GM12878 (cell line): ENCODE results near the gene ECSIT. TPM values are rescaled to one million over a fixed set of nuclear protein-coding genes. Genes with fewer than 3 reads are reported as not detected.
A peak's percentile ranks its signal among the peaks of the same experiment; 100 is the strongest.

Experiments used
- BACH1 ChIP-seq: fragments of 450-650 bp; IDR thresholded peaks from 2 replicates; pipeline ENCODE4 v1.6.1; 2017; ENCODE audit warnings: mild to moderate bottlenecking, borderline replicate concordance
- CREB1 ChIP-seq: IDR thresholded peaks from 2 replicates; pipeline ENCODE4 v1.6.1; 2012; ENCODE audit warnings: low read depth, mild to moderate bottlenecking, inconsistent platforms
- CREM ChIP-seq: IDR thresholded peaks from 2 replicates; pipeline ENCODE4 v1.6.1; 2014; ENCODE audit warnings: antibody characterized with exemption, low read depth
- ETV6 ChIP-seq, 2 experiments: fragments of 450-650 bp in 1 of 2; IDR thresholded peaks in 1 of 2; conservative IDR thresholded peaks in 1 of 2; 2 replicates each; pipeline ENCODE4 v1.6.1; 2014; ENCODE audit warnings: antibody characterized with exemption in 1 of 2, borderline replicate concordance in 1 of 2, low read depth in 1 of 2, mild to moderate bottlenecking in 1 of 2, moderate library complexity in 1 of 2
- KLF5 ChIP-seq: fragments of 450-650 bp; IDR thresholded peaks from 2 replicates; pipeline ENCODE4 v1.6.1; 2014; ENCODE audit warnings: mild to moderate bottlenecking; ENCODE audit not compliant: partially characterized antibody
- MXI1 ChIP-seq: fragments of 150-350 bp; IDR thresholded peaks from 2 replicates; pipeline ENCODE4 v1.6.1; 2011; ENCODE audit warnings: low read depth, mild to moderate bottlenecking, inconsistent platforms, low read length, improper control_type of control experiment
- PAX8 ChIP-seq: fragments of 450-650 bp; IDR thresholded peaks from 2 replicates; pipeline ENCODE4 v1.6.1; 2017; ENCODE audit warnings: mild to moderate bottlenecking, moderate library complexity
- PML ChIP-seq: IDR thresholded peaks from 2 replicates; pipeline ENCODE4 v1.6.1; 2012; ENCODE audit warnings: low read length, inconsistent platforms
- RAD21 ChIP-seq: IDR thresholded peaks from 2 replicates; pipeline ENCODE4 v1.6.1; 2011; ENCODE audit warnings: mild to moderate bottlenecking, low read depth, low read length, moderate library complexity; ENCODE audit not compliant: insufficient read depth
- RCOR1 ChIP-seq: conservative IDR thresholded peaks from 2 replicates; pipeline ENCODE4 v1.6.1; 2012; ENCODE audit warnings: low read depth, low read length, improper control_type of control experiment
- RUNX3 ChIP-seq: IDR thresholded peaks from 2 replicates; pipeline ENCODE4 v1.6.1; 2012; ENCODE audit warnings: low read length, inconsistent platforms
- SIX5 ChIP-seq: IDR thresholded peaks from 2 replicates; pipeline ENCODE4 v1.6.1; 2011; ENCODE audit warnings: mild to moderate bottlenecking, low read depth, low read length, moderate library complexity; ENCODE audit not compliant: severe bottlenecking
- SMAD1 ChIP-seq: fragments of 450-650 bp; IDR thresholded peaks from 2 replicates; pipeline ENCODE4 v1.6.1; 2018; ENCODE audit warnings: mild to moderate bottlenecking, low read depth; ENCODE audit not compliant: partially characterized antibody
- SUZ12 ChIP-seq: fragments of 200-600 bp; sonication (generic); IDR thresholded peaks from one replicate; pipeline ENCODE4 v1.6.1; 2018; ENCODE audit warnings: antibody characterized with exemption, mild to moderate bottlenecking; ENCODE audit not compliant: unreplicated experiment
- TAF1 ChIP-seq: IDR thresholded peaks from 2 replicates; pipeline ENCODE4 v1.6.1; 2011; ENCODE audit warnings: mild to moderate bottlenecking, low read depth, low read length, borderline replicate concordance
- YY1 ChIP-seq: IDR thresholded peaks from 2 replicates; pipeline ENCODE4 v1.6.1; 2011; ENCODE audit warnings: low read depth, mild to moderate bottlenecking, low read length
- ZNF217 ChIP-seq: fragments of 450-650 bp; IDR thresholded peaks from 2 replicates; pipeline ENCODE4 v1.6.1; 2017; ENCODE audit warnings: antibody characterized with exemption, mild to moderate bottlenecking
- polyA plus RNA-seq, 11 experiments: library from polyadenylated mRNA; depleted of rRNA in 4 of 11; unstranded in 6 of 11; stranded (reverse) in 5 of 11; fragments of >200 nt; fragmentation: Nextera tagmentation in 4 of 11; fragmentation: Illumina TruSeq in 1 of 11; extraction: Ambion mirVana in 4 of 11; extraction: Trizol in 1 of 11; gene quantifications; 1 replicate in 1 of 11; 2 replicates in 10 of 11; pipeline versions ENCODE4 v1.2.1 to v1.2.3, GENCODE V29; 2011 to 2016; ENCODE audit warnings: inconsistent platforms in 2 of 11, missing spikeins in 2 of 11, low read depth in 1 of 11
- total RNA-seq, 4 experiments: library from RNA; depleted of rRNA in 3 of 4; stranded (reverse); fragments of >200 nt in 3 of 4; fragmentation: Illumina TruSeq in 1 of 4; extraction: Trizol in 1 of 4; gene quantifications; 2 replicates each; pipeline versions ENCODE4 v1.2.1 to v1.2.3, GENCODE V29; 2013 to 2021
- TF ChIP-seq, protein P1 (sequence below): fragments of 450-650 bp; formaldehyde crosslinking; IDR thresholded peaks from 2 replicates; pipeline ENCODE4 v1.4.0; 2022; ENCODE audit warnings: mild to moderate bottlenecking, moderate library complexity
- TF ChIP-seq, protein P2 (sequence below): fragments of 450-650 bp; IDR thresholded peaks from 2 replicates; pipeline ENCODE4 v1.6.1; 2014; ENCODE audit warnings: mild to moderate bottlenecking
- TF ChIP-seq, protein P3 (sequence below): IDR thresholded peaks from 2 replicates; pipeline ENCODE4 v1.6.1; 2012; ENCODE audit warnings: low read depth, low read length, improper control_type of control experiment
- TF ChIP-seq, protein P4 (sequence below): IDR thresholded peaks from 2 replicates; pipeline ENCODE4 v1.6.1; 2012; ENCODE audit warnings: low read length, inconsistent platforms
- TF ChIP-seq, protein P5 (sequence below): fragments of 450-650 bp; IDR thresholded peaks from 2 replicates; pipeline ENCODE4 v1.6.1; 2016; ENCODE audit warnings: mild to moderate bottlenecking

Gene ECSIT
- total and polyA plus RNA-seq, 10 of the 15 experiments (the other 5 are each of a cell fraction or from before 2014, with no cell fraction given): 1.0 to 59.6 (median 41.3) TPM

DNA sequence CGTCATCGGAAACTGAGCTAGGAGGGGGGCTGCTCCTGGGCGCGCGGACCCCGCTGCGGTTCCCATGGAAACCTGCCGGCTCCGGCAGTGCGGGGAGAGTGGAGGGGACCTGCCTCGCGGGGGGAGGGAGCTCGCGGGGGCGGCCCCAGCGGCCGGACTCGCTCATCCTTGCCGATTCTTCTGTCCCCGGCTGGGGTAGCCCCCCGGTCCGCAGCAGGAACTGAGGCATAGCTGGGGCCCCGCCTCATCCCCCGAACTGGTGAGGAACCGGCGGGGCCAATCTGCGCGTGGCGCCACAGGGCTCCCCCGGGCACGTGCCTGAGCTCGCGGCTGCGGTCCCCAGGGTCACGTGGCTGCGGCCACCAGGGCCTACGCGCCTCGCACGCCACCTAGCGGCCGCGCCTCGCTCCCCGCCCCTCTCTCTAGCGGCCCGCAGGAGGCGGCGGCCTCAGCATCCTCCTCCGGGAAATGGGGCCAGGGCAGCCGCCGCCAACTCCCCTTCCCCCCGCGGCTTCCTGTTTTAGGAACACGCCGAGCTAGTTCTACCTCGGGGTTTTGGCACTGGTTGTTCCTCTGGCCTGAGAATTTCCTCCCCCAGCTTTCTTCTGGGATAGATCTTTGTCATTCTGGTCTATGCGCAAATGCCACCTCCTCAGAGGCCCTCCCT is 46.4 kb downstream of the ECSIT start (continued):
- TF ChIP-seq MXI1 (peak; percentile 82), YY1 (peak; percentile 85), RUNX3 (peak; percentile 95), KLF5 (no peak), TAF1 (peak; percentile 28; the same call in 1 of the 2 replicates), RCOR1 (peak; percentile 83; the same call in 1 of the 2 replicates), CREM (peak; percentile 23; the same call in 1 of the 2 replicates), BACH1 (peak; percentile 95), ETV6 (conservative IDR thresholded peaks at IDR 0.05 in 1 of 2, IDR thresholded peaks at IDR 0.05 in 1 of 2; ENCODE audit: borderline replicate concordance in 1 of 2, low read depth in 1 of 2) (no peak), CREB1 (no peak; the same call in 1 of the 2 replicates), RAD21 (peak; percentile 69), SMAD1 (no peak), ZNF217 (peak; percentile 75; the same call in 1 of the 2 replicates), PML (no peak), SUZ12 (no peak), PAX8 (no peak), SIX5 (no peak)
- TF ChIP-seq, protein P1, sequence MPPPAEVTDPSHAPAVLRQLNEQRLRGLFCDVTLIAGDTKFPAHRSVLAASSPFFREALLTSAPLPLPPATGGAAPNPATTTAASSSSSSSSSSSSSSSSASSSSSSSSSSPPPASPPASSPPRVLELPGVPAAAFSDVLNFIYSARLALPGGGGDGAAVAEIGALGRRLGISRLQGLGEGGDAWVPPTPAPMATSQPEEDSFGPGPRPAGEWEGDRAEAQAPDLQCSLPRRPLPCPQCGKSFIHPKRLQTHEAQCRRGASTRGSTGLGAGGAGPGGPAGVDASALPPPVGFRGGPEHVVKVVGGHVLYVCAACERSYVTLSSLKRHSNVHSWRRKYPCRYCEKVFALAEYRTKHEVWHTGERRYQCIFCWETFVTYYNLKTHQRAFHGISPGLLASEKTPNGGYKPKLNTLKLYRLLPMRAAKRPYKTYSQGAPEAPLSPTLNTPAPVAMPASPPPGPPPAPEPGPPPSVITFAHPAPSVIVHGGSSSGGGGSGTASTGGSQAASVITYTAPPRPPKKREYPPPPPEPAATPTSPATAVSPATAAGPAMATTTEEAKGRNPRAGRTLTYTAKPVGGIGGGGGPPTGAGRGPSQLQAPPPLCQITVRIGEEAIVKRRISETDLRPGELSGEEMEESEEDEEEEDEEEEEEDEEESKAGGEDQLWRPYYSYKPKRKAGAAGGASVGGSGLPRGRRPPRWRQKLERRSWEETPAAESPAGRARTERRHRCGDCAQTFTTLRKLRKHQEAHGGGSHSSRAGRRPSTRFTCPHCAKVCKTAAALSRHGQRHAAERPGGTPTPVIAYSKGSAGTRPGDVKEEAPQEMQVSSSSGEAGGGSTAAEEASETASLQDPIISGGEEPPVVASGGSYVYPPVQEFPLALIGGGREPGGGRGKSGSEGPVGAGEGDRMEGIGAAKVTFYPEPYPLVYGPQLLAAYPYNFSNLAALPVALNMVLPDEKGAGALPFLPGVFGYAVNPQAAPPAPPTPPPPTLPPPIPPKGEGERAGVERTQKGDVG (CRISPR knock-in tag): 0 out of 2 replicates have a peak, but pooled peaks have one; percentile 26
- TF ChIP-seq, protein P2, sequence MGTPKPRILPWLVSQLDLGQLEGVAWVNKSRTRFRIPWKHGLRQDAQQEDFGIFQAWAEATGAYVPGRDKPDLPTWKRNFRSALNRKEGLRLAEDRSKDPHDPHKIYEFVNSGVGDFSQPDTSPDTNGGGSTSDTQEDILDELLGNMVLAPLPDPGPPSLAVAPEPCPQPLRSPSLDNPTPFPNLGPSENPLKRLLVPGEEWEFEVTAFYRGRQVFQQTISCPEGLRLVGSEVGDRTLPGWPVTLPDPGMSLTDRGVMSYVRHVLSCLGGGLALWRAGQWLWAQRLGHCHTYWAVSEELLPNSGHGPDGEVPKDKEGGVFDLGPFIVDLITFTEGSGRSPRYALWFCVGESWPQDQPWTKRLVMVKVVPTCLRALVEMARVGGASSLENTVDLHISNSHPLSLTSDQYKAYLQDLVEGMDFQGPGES: peak; percentile 16; the same call in 1 of the 2 replicates
- TF ChIP-seq, protein P3, sequence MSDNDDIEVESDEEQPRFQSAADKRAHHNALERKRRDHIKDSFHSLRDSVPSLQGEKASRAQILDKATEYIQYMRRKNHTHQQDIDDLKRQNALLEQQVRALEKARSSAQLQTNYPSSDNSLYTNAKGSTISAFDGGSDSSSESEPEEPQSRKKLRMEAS: peak; percentile 98
- TF ChIP-seq, protein P4, sequence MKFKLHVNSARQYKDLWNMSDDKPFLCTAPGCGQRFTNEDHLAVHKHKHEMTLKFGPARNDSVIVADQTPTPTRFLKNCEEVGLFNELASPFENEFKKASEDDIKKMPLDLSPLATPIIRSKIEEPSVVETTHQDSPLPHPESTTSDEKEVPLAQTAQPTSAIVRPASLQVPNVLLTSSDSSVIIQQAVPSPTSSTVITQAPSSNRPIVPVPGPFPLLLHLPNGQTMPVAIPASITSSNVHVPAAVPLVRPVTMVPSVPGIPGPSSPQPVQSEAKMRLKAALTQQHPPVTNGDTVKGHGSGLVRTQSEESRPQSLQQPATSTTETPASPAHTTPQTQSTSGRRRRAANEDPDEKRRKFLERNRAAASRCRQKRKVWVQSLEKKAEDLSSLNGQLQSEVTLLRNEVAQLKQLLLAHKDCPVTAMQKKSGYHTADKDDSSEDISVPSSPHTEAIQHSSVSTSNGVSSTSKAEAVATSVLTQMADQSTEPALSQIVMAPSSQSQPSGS: no peak
- TF ChIP-seq, protein P5, sequence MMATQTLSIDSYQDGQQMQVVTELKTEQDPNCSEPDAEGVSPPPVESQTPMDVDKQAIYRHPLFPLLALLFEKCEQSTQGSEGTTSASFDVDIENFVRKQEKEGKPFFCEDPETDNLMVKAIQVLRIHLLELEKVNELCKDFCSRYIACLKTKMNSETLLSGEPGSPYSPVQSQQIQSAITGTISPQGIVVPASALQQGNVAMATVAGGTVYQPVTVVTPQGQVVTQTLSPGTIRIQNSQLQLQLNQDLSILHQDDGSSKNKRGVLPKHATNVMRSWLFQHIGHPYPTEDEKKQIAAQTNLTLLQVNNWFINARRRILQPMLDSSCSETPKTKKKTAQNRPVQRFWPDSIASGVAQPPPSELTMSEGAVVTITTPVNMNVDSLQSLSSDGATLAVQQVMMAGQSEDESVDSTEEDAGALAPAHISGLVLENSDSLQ: no peak
